ENCODE results near the gene PHAF1.

The PHAF1 gene

GRCh38 chr16:67184995-67185650, 75.4 kb downstream of the PHAF1 start:
- peak overlapping the region in 1 of 11 experiments; percentile 90; a peak in 1 of 22 replicates for H3K9ac ChIP-seq
- H3K4me1 ChIP-seq: peaks cover 46 to 58% (median 55%) of the 10 kb centered on the region in 10 experiments
- peak overlapping the region; percentile 61 to 80 (median 71); a peak in 15 of 20 replicates for H3K4me3 ChIP-seq

DNA sequence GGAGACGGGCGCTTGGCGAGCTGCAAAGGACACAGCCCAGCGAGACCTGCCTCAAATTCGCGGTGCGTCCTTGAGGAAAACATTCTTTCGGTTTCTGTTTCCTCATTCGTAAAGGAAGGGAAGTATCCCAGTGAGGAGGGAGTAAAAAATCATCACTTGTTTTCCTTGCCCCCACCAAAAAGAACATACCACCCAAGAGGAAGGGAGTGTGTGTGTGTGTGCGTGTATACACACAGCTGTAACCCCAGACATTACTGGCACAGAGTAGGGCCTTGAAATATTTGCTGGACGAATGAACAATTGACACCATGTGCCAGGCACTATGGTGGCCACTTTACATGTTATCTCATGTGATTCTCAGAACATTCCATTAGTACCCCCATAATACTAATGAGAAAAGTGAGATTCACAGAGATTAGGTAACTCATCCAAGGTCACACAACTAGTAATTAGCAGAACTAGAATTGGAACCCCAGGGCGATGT, 76.0 kb downstream of the PHAF1 start:
- Histone ChIP-seq H3K27me3 (peaks cover 9 to 27% (median 18%) of the 10 kb centered on the region in 11 experiments), H3K4me2 (peak overlapping the region; percentile 8 to 100 (median 94); a peak in 14 of 22 replicates), H3K36me3 (peaks cover 0 to 5% (median 0%) of the 10 kb centered on the region in 11 experiments; a peak in 2 of 22 replicates), H3K4me3 (no peak overlapping the region; a peak in 1 of 20 replicates), H3K27ac (no peak overlapping the region), H3K4me1 (peaks cover 45 to 58% (median 55%) of the 10 kb centered on the region in 10 experiments), H4K20me1 (peaks cover 4 to 48% (median 24%) of the 10 kb centered on the region in 11 experiments; a peak in 19 of 22 replicates), H3K9me3 (replicated peaks in 1 of 11) (no peaks in the 10 kb centered on the region), H3K9ac (no peak overlapping the region)
- no peak for TF ChIP-seq Cebpa-rat (IDR thresholded peaks at IDR 0.05)

More at GRCh38 chr16:67184995-67185650, 75.4 kb downstream of the PHAF1 start:
- peak overlapping the region; percentile 94 to 100 (median 99) for H3K4me2 ChIP-seq
- TF ChIP-seq Cebpa-rat (IDR thresholded peaks at IDR 0.05): no peak
- H3K36me3 ChIP-seq: peaks cover 0 to 9% (median 0%) of the 10 kb centered on the region in 11 experiments; a peak in 4 of 22 replicates
- no peak overlapping the region for H3K27ac ChIP-seq
- H4K20me1 ChIP-seq: peaks cover 7 to 53% (median 29%) of the 10 kb centered on the region in 11 experiments; a peak in 20 of 22 replicates
- H3K9me3 ChIP-seq (replicated peaks in 1 of 11): no peaks in the 10 kb centered on the region
- H3K27me3 ChIP-seq: peaks cover 9 to 27% (median 18%) of the 10 kb centered on the region in 11 experiments

GRCh38 chr16:67186550-67186950, 76.8 kb downstream of the PHAF1 start:
- H3K4me2 ChIP-seq: no peak overlapping the region

GRCh38 chr16:67187175-67187890, 77.6 kb downstream of the PHAF1 start:
- Histone ChIP-seq H3K4me3 (no peak overlapping the region), H3K9me3 (replicated peaks in 1 of 11) (no peaks in the 10 kb centered on the region), H3K4me2 (no peak overlapping the region), H4K20me1 (peaks cover 0 to 31% (median 15%) of the 10 kb centered on the region in 11 experiments; a peak in 18 of 22 replicates), H3K4me1 (peaks cover 41 to 53% (median 50%) of the 10 kb centered on the region in 10 experiments), H3K9ac (no peak overlapping the region), H3K27me3 (peaks cover 9 to 27% (median 18%) of the 10 kb centered on the region in 11 experiments), H3K36me3 (no peaks in the 10 kb centered on the region), H3K27ac (no peak overlapping the region)
- TF ChIP-seq Cebpa-rat (IDR thresholded peaks at IDR 0.05): no peak

More at GRCh38 chr16:67186550-67186950, 76.8 kb downstream of the PHAF1 start:
- Histone ChIP-seq H3K4me3 (no peak overlapping the region), H4K20me1 (peaks cover 0 to 39% (median 16%) of the 10 kb centered on the region in 11 experiments; a peak in 17 of 22 replicates), H3K9ac (no peak overlapping the region), H3K27me3 (peaks cover 9 to 27% (median 18%) of the 10 kb centered on the region in 11 experiments), H3K27ac (no peak overlapping the region), H3K9me3 (replicated peaks in 1 of 11) (no peaks in the 10 kb centered on the region), H3K36me3 (no peaks in the 10 kb centered on the region), H3K4me1 (peaks cover 45 to 58% (median 55%) of the 10 kb centered on the region in 10 experiments)
- no peak for TF ChIP-seq Cebpa-rat (IDR thresholded peaks at IDR 0.05)

DNA sequence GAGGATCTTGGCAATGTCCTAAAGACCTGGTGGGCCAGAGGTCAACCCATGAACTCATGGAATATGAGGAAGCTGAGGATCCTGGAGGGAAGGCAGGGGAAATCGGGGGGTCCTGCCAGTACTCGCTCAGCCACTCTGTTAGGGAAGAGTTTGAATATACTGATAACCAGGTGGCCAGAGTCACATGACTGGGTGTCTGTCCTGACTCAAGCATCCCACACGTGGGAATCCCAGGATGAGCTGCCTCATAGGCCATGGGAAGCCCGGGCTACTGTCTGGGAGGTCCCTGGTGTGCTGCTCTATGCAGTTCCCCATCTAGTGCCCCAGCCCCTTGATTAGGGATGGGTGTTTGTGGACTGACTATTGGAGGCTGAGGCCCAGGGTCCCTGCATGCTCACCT, 78.6 kb downstream of the PHAF1 start:
- Histone ChIP-seq H4K20me1 (peaks cover 0 to 32% (median 22%) of the 10 kb centered on the region in 11 experiments; a peak in 20 of 22 replicates), H3K36me3 (peaks cover 0 to 7% (median 4%) of the 10 kb centered on the region in 11 experiments; a peak in 14 of 22 replicates), H3K9ac (no peak overlapping the region), H3K4me2 (no peak overlapping the region), H3K9me3 (replicated peaks in 1 of 11) (no peaks in the 10 kb centered on the region), H3K4me3 (no peak overlapping the region), H3K4me1 (peaks cover 38 to 51% (median 48%) of the 10 kb centered on the region in 10 experiments), H3K27me3 (peaks cover 9 to 27% (median 18%) of the 10 kb centered on the region in 11 experiments), H3K27ac (no peak overlapping the region)
- no peak for TF ChIP-seq Cebpa-rat (IDR thresholded peaks at IDR 0.05)

DNA sequence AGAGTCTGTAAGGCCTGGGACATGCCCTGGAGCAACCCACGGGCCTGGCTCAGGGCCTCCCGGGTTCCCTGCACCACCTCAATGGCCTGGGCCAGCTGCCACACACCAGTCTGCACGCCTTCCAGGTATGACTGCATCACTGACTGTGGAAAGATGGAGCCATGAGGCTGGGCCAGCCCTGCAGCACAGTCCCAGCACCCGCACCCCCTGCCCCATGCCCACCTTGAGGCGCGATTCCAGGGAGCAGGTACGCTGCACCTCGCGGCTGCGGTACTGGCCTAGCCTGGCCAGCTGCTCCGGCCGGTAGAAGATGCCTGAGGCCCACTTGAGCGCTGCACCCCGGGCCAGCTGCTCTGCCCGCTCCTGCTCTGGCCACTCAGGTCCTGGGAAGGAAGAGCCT, 79.1 kb downstream of the PHAF1 start:
- no peak overlapping the region for H3K27ac ChIP-seq
- H4K20me1 ChIP-seq: peaks cover 0 to 37% (median 27%) of the 10 kb centered on the region in 11 experiments; a peak in 21 of 22 replicates
- H3K4me1 ChIP-seq: peaks cover 43 to 56% (median 53%) of the 10 kb centered on the region in 10 experiments
- TF ChIP-seq Cebpa-rat (IDR thresholded peaks at IDR 0.05): no peak
- no peak overlapping the region for H3K4me3 ChIP-seq
- H3K4me2 ChIP-seq: no peak overlapping the region
- no peaks in the 10 kb centered on the region for H3K9me3 ChIP-seq (replicated peaks in 1 of 11)
- H3K9ac ChIP-seq: no peak overlapping the region
- peaks cover 0 to 11% (median 9%) of the 10 kb centered on the region in 11 experiments; a peak in 17 of 22 replicates for H3K36me3 ChIP-seq
- peaks cover 9 to 27% (median 18%) of the 10 kb centered on the region in 11 experiments for H3K27me3 ChIP-seq

- H4K20me1 ChIP-seq: peaks cover 5 to 40% (median 30%) of the 10 kb centered on the region in 11 experiments; a peak in 21 of 22 replicates
- H3K36me3 ChIP-seq: peaks cover 11 to 24% (median 21%) of the 10 kb centered on the region in 11 experiments
- H3K9me3 ChIP-seq (replicated peaks in 1 of 11): no peaks in the 10 kb centered on the region
- H3K4me3 ChIP-seq: no peak within 1 kb of the TSS
- TF ChIP-seq Cebpa-rat (IDR thresholded peaks at IDR 0.05): no peak
- H3K27me3 ChIP-seq: peaks cover 2 to 16% (median 8%) of the 10 kb centered on the region in 11 experiments
- 0 out of 22 replicates have a peak within 1 kb of the TSS, but pooled peaks of 1 of the 11 experiments have one; percentile 24 for H3K9ac ChIP-seq
- H3K27ac ChIP-seq: no peak within 1 kb of the TSS
- peaks cover 40 to 58% (median 53%) of the 10 kb centered on the region in 10 experiments for H3K4me1 ChIP-seq
- peak within 1 kb of the TSS in 10 of 11 experiments; percentile 9 to 100 (median 68); a peak in 14 of 22 replicates for H3K4me2 ChIP-seq
Measured at GRCh38 chr16:67190041-67190440, 80.3 kb downstream of the PHAF1 start, which contains the start of gene EXOC3L1. Gene EXOC3L1, minus strand, starts transcription at chr16:67190136. Its CDS starts 460 bp downstream, at chr16:67189676.

Measured in BLaER1 treated with 17β-estradiol and CSF1 and Interleukin-3, amounts not matched to agents 10 nM and 100 nM (cell line).